K562 (cell line): ENCODE results near the gene TAF7L. TPM values are rescaled to one million over a fixed set of nuclear protein-coding genes. Genes with fewer than 3 reads are reported as not detected.
A peak's percentile ranks its signal among the peaks of the same experiment; 100 is the strongest.

Source experiments
- ATAC-seq: fragments of 200-7000 bp; cut with Tn5 transposase; 3 replicates; pipeline ENCODE4 v1.9.1; 2020; ENCODE audit warnings: moderate library complexity
- Bru-seq: library from RNA; stranded (reverse); fragments of 400-500 nt; gene quantifications from one replicate; lab custom pipeline; 2021; lab: Mats Ljungman, UMichigan
- BruChase-seq, 2 experiments: library from RNA; stranded (reverse); fragments of 400-500 nt; gene quantifications; one replicate each; lab custom pipeline; 2021; lab: Mats Ljungman, UMichigan
- BruUV-seq: library from RNA; stranded (reverse); fragments of 400-500 nt; replicated peaks from 2 replicates; lab custom pipeline; 2021; lab: Mats Ljungman, UMichigan
- CTCF ChIA-PET: fragments of 300-600 bp; formaldehyde crosslinking; extraction: SDS; loops from one replicate; lab custom pipeline; 2021; ENCODE audit warnings: low intra/inter-chr PET ratio; lab: Yijun Ruan, JAX
- POLR2A ChIA-PET: fragments of 300-600, 350-650 bp; sonication (Branson Sonifier 250); formaldehyde crosslinking; extraction: SDS; loops from one replicate; lab custom pipeline; 2021; ENCODE audit warnings: antibody characterized with exemption, inconsistent platforms; lab: Yijun Ruan, JAX
- DNase-seq, 4 experiments: peaks; one replicate each; pipeline versions ENCODE4 v3.0.0 to v3.0.0-alpha.2; 2011 to 2018; ENCODE audit warnings: low spot score in 3 of 4, mixed read lengths in 3 of 4; ENCODE audit errors: extremely low read depth in 1 of 4
- FAIRE-seq: peaks from 2 replicates; lab custom pipeline; 2011; peaks lifted over from hg19 to GRCh38; lab: Jason Lieb, UNC
- H2AFZ ChIP-seq: 2 replicates; pipeline ENCODE4 v1.6.0; 2011; ENCODE audit warnings: low read depth, low read length, control low read depth, inconsistent platforms
- H3K27ac ChIP-seq: fragments of 200-600 bp; 3 replicates; pipeline ENCODE4 v1.8.0; 2011; ENCODE audit warnings: low read depth, mild to moderate bottlenecking, control low read depth, inconsistent platforms, low read length, moderate library complexity, mixed read lengths; ENCODE audit errors: extremely low read depth
- H3K27me3 ChIP-seq, 2 experiments: fragments of 300-600 bp in 1 of 2; 2 replicates in 1 of 2; 3 replicates in 1 of 2; pipeline versions ENCODE4 v1.6.0 to v1.8.0; 2011; ENCODE audit warnings: inconsistent platforms in 2 of 2, low read length in 2 of 2, mild to moderate bottlenecking in 1 of 2, mixed read lengths in 1 of 2, moderate library complexity in 1 of 2; ENCODE audit not compliant: control insufficient read depth in 2 of 2, insufficient read depth in 2 of 2
- H3K36me3 ChIP-seq: fragments of 300-600 bp; 3 replicates; pipeline ENCODE4 v1.8.0; 2011; ENCODE audit warnings: mild to moderate bottlenecking, low read length, inconsistent platforms; ENCODE audit not compliant: control insufficient read depth, insufficient read depth
- H3K4me1 ChIP-seq, 2 experiments: fragments of 200-600 bp in 1 of 2; replicated peaks in 1 of 2; 2 replicates in 1 of 2; 3 replicates in 1 of 2; pipeline versions ENCODE4 v1.5.1 to v1.8.0; 2011; ENCODE audit warnings: inconsistent platforms in 2 of 2, low read length in 2 of 2, mild to moderate bottlenecking in 1 of 2, mixed read lengths in 1 of 2, moderate library complexity in 1 of 2; ENCODE audit not compliant: control insufficient read depth in 2 of 2, insufficient read depth in 2 of 2
- H3K4me2 ChIP-seq: 2 replicates; pipeline ENCODE4 v1.6.1; 2011; ENCODE audit warnings: low read length, control low read depth, inconsistent platforms, mixed read lengths; ENCODE audit not compliant: insufficient read depth
- H3K4me3 ChIP-seq: fragments of 200-600 bp; sonication (generic), shearing (Covaris generic); 2 replicates; pipeline ENCODE4 v1.5.1; 2016; ENCODE audit warnings: control low read depth, inconsistent platforms
- H3K79me2 ChIP-seq: fragments of 200-600 bp; 3 replicates; pipeline ENCODE4 v1.8.0; 2011; ENCODE audit warnings: low read length, inconsistent platforms; ENCODE audit not compliant: control insufficient read depth, insufficient read depth
- H3K9ac ChIP-seq, 2 experiments: 2 replicates each; pipeline versions ENCODE4 v1.6.0 to v1.6.1; 2011; ENCODE audit warnings: low read depth in 2 of 2, low read length in 2 of 2, control low read depth in 1 of 2, inconsistent platforms in 1 of 2, mild to moderate bottlenecking in 1 of 2, mixed read lengths in 1 of 2; ENCODE audit not compliant: insufficient read depth in 1 of 2
- H3K9me1 ChIP-seq: one replicate; pipeline ENCODE4 v1.6.0; 2011; ENCODE audit warnings: inconsistent platforms, mild to moderate bottlenecking, low read length, moderate library complexity; ENCODE audit not compliant: control insufficient read depth, insufficient read depth
- H3K9me3 ChIP-seq: replicated peaks from 2 replicates; pipeline ENCODE4 v1.5.1; 2011; ENCODE audit warnings: low read depth, low read length, inconsistent platforms; ENCODE audit not compliant: control insufficient read depth, insufficient read depth
- H4K20me1 ChIP-seq: replicated peaks from 2 replicates; pipeline ENCODE4 v1.6.1; 2011; ENCODE audit warnings: low read length, inconsistent platforms, mixed read lengths; ENCODE audit not compliant: control insufficient read depth, insufficient read depth
- TEAD4 ChIP-seq, 2 experiments: sonication (generic) in 1 of 2; formaldehyde crosslinking in 1 of 2; IDR thresholded peaks; 2 replicates each; pipeline versions ENCODE4 v1.6.1 to v1.8.0; 2012 to 2022; ENCODE audit warnings: borderline replicate concordance in 1 of 2, inconsistent platforms in 1 of 2, low read length in 1 of 2, mild to moderate bottlenecking in 1 of 2, missing genetic modification reagents in 1 of 2
- WGBS: fragments of 100-300 bp; shearing (Covaris generic); methylation state at CpG from one replicate; pipeline ENCODE4 v1.1.6; 2016; ENCODE audit warnings: low coverage, mixed read lengths; ENCODE audit not compliant: insufficient coverage; ENCODE audit errors: missing lambda C conversion rate; 5-methylcytosine and 5-hydroxymethylcytosine counted together
- in situ Hi-C: fragments of 300-500 bp; cut with MboI; formaldehyde crosslinking; loops from 4 replicates; pipeline ENCODE4 v1.15.0; 2018; ENCODE audit warnings: inconsistent platforms, mixed read lengths
- intact Hi-C: fragments of 100-400 bp; cut with micrococcal nuclease; formaldehyde crosslinking; loops from 2 replicates; pipeline ENCODE4 v1.14.2; 2022
- long read RNA-seq, 3 experiments: library from polyadenylated mRNA in 2 of 3; library from RNA in 1 of 3; unstranded in 2 of 3; stranded (forward) in 1 of 3; transcript quantifications; one replicate each; pipeline ENCODE4 v2.0.0, GENCODE V29; 2019 to 2022
- polyA minus RNA-seq, 3 experiments: library from RNA; depleted of rRNA, polyadenylated mRNA; stranded (reverse); fragments of >200 nt; gene quantifications; 2 replicates each; pipeline ENCODE4 v1.2.3, GENCODE V29; 2011
- polyA plus RNA-seq, 8 experiments: library from polyadenylated mRNA; depleted of rRNA in 4 of 8; stranded (reverse) in 5 of 8; unstranded in 3 of 8; fragments of >200 nt; fragmentation: Nextera tagmentation in 2 of 8; fragmentation: Illumina TruSeq in 1 of 8; extraction: Ambion mirVana in 2 of 8; extraction: Trizol in 1 of 8; gene quantifications; 2 replicates each; pipeline versions ENCODE4 v1.2.1 to v1.2.3, GENCODE V29; 2011 to 2014; ENCODE audit warnings: inconsistent platforms in 1 of 8, missing spikeins in 1 of 8
- total RNA-seq, 7 experiments: library from RNA; depleted of rRNA in 6 of 7; stranded (reverse); fragments of >200 nt in 6 of 7; fragmentation: Illumina TruSeq in 2 of 7; extraction: Trizol in 2 of 7; gene quantifications; 2 replicates each; pipeline versions ENCODE4 v1.2.1 to v1.2.3, GENCODE V29; 2011 to 2021; ENCODE audit warnings: low replicate concordance in 1 of 7
- TF ChIP-seq, protein P1 (sequence below), 2 experiments: IDR thresholded peaks; 2 replicates each; pipeline ENCODE4 v1.6.1; 2011; ENCODE audit warnings: borderline replicate concordance in 1 of 2, control low read depth in 1 of 2, low read depth in 1 of 2, low read length in 1 of 2, mild to moderate bottlenecking in 1 of 2, mixed read lengths in 1 of 2, moderate library complexity in 1 of 2; ENCODE audit not compliant: insufficient read depth in 1 of 2, insufficient read length in 1 of 2, poor library complexity in 1 of 2, severe bottlenecking in 1 of 2; ENCODE audit errors: extremely low read depth in 1 of 2

The TAF7L gene, protein sequence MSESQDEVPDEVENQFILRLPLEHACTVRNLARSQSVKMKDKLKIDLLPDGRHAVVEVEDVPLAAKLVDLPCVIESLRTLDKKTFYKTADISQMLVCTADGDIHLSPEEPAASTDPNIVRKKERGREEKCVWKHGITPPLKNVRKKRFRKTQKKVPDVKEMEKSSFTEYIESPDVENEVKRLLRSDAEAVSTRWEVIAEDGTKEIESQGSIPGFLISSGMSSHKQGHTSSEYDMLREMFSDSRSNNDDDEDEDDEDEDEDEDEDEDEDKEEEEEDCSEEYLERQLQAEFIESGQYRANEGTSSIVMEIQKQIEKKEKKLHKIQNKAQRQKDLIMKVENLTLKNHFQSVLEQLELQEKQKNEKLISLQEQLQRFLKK
- total RNA-seq (2011; cell fraction: chromatin; rRNA removed; ENCODE audit: low replicate concordance): not detected in 2 replicates
- total RNA-seq (2011; cell fraction: nucleolus; rRNA removed): not detected in 2 replicates
- total RNA-seq (2011; cell fraction: nucleoplasm; rRNA removed): 0.23 TPM in 1 of 2 replicates, not detected in the other
- total RNA-seq (2014; rRNA removed): not detected in 2 replicates
- not detected in 2 replicates for total RNA-seq (2014; rRNA removed; fragmentation: Illumina TruSeq; extraction: Trizol)
- total RNA-seq (2015; rRNA removed; fragmentation: Illumina TruSeq; extraction: Trizol): not detected in 2 replicates
- total RNA-seq (2021): not detected in 2 replicates
- 0.07 and 0.11 TPM in 2 replicates for polyA plus RNA-seq (2011; rRNA removed)
- 0.06 TPM in 1 of 2 replicates, not detected in the other for polyA plus RNA-seq (2011; cell fraction: cytosol; rRNA removed)
- polyA plus RNA-seq (2011; cell fraction: nucleus; rRNA removed): 0.14 TPM in 1 of 2 replicates, not detected in the other
- polyA plus RNA-seq (2012): 0.06 TPM in 1 of 2 replicates, not detected in the other
- 0.12 TPM in 1 of 2 replicates, not detected in the other for polyA plus RNA-seq (2014; fragmentation: Illumina TruSeq; extraction: Trizol)
- polyA plus RNA-seq (2014; fragmentation: Nextera tagmentation; extraction: Ambion mirVana): under 1 TPM in 1 of 2 experiments, not detected in 1; 0.07 TPM
- polyA plus RNA-seq (2014; rRNA removed): 0.07 and 0.42 TPM in 2 replicates
- polyA minus RNA-seq (2011; rRNA and poly(A)+ RNA removed): not detected in 2 replicates
- not detected in 2 replicates for polyA minus RNA-seq (2011; cell fraction: cytosol; rRNA and poly(A)+ RNA removed)
- polyA minus RNA-seq (2011; cell fraction: nucleus; rRNA and poly(A)+ RNA removed): not detected in 2 replicates
- percentile 7 among the genes with signal in this experiment for Bru-seq, nascent RNA
- percentile 26 among the genes with signal in this experiment for BruChase-seq, experiment 1, labeled RNA remaining after a 2-hour chase
- percentile 31 among the genes with signal in this experiment for BruChase-seq, experiment 2, labeled RNA remaining after a 6-hour chase
- long read RNA-seq, experiment 1: 0 reads
- long read RNA-seq, experiment 2, partial matches to known transcripts: 0 of 1 reads
- long read RNA-seq, experiment 2, other reads (novel, unspliced or antisense): 1 of 1 reads
- long read RNA-seq, experiment 3: 0 reads

DNA sequence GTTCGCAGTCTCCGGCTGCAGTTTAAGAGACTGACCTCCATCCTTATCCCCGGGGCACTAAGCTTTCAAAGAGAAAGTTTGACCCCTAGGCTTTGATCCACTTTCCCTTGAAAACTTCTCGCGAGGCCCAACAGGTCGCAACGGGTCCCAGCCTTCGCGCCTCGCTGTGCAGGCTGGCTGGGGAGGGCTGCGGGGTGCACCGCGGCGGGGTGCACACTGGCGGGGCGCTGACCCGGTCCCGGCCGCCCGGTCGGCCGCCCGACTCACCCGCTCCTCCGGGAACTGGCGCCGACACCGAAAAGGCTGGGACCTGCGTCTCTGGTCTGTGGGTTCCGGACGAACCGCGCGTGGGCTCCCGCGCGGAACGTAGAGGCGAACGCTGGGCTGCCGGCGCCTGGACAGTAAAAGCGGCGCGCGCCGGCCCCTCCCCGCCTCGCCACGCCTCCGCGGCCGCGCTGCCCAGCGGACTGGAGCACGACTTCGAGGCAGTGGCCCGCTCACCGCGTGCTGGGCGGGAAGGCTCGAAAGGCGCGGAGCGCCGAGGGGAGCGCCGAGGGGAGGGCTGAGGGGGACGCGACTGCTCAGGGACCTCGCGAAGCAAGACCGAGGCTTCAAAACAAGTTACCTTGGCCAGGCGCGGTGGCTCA is at the start of gene TAF7L:
TSS of gene TAF7L (minus strand) at position 378 of the 647 bp plus-strand sequence. CDS start 3,791 bp downstream, outside the sequence.
- CTCF ChIA-PET: interaction anchor here (0.8 kb wide), 1 partner anchor 606 kb away, joined by 4 read pairs; no protein-coding TSS in a partner anchor

More for the DNA sequence above, at the start of gene TAF7L:
- H3K4me3 ChIP-seq: no peak within 1 kb of the TSS
- H3K9ac ChIP-seq: no peak within 1 kb of the TSS
- 85% methylated on average over 10 of the region's 75 CpGs for WGBS
- no peak for ATAC-seq
- H3K9me3 ChIP-seq: no peaks in the 10 kb centered on the region
- H3K27me3 ChIP-seq: no peaks in the 10 kb centered on the region; a peak in 1 of 5 replicates
- TF ChIP-seq, protein P1, sequence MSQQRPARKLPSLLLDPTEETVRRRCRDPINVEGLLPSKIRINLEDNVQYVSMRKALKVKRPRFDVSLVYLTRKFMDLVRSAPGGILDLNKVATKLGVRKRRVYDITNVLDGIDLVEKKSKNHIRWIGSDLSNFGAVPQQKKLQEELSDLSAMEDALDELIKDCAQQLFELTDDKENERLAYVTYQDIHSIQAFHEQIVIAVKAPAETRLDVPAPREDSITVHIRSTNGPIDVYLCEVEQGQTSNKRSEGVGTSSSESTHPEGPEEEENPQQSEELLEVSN (IDR thresholded peaks at IDR 0.05; ENCODE audit: borderline replicate concordance in 1 of 2, extremely low read depth in 1 of 2, insufficient read depth in 1 of 2, insufficient read length in 1 of 2, low read depth in 1 of 2, low read length in 1 of 2, poor library complexity in 1 of 2, severe bottlenecking in 1 of 2): peak in 1 of 2 experiments; percentile 10
- TF ChIP-seq TEAD4 (IDR thresholded peaks at IDR 0.05; ENCODE audit: low read length) (no peak), TEAD4 (CRISPR knock-in tag; IDR thresholded peaks at IDR 0.05; ENCODE audit: borderline replicate concordance) (no peak)
- no peaks in the 10 kb centered on the region for H3K79me2 ChIP-seq
- BruUV-seq: no TSS peak
- H2AFZ ChIP-seq: no peak within 1 kb of the TSS
- H3K27ac ChIP-seq: no peak within 1 kb of the TSS
- no peak for FAIRE-seq
- DNase-seq: no peak
- POLR2A ChIA-PET: no interaction called here
- H4K20me1 ChIP-seq: no peaks in the 10 kb centered on the region
- no peaks in the 10 kb centered on the region for H3K9me1 ChIP-seq
- no peaks in the 10 kb centered on the region for H3K36me3 ChIP-seq
- H3K4me1 ChIP-seq: no peaks in the 10 kb centered on the region
- H3K4me2 ChIP-seq: no peak within 1 kb of the TSS
- in situ Hi-C loops (no loop called here), intact Hi-C loops (no loop called here)
